ENCODE data around the gene PAK2.
"Not testable (repeated sequence)": the region's sequence is repeated elsewhere in the genome, so short reads cannot be mapped to it uniquely, and the experiment has no call there.

The PAK2 gene

GRCh38 chr3:196789885-196790359 lies 50.3 kb downstream of the PAK2 start:
- DNase-seq = no peak

- no peak for DNase-seq
These were observed 51.0 kb downstream of the PAK2 start for GRCh38 chr3:196790636-196791035.

- DNase-seq = no peak
These were observed 53.1 kb downstream of the PAK2 start for GRCh38 chr3:196792771-196793170.

- DNase-seq = no peak
These were observed 53.6 kb downstream of the PAK2 start for GRCh38 chr3:196793246-196793645.

- DNase-seq = no peak
These were observed 54.8 kb downstream of the PAK2 start for GRCh38 chr3:196794467-196794866.

- no peak for DNase-seq
These were observed 56.7 kb downstream of the PAK2 start for GRCh38 chr3:196796317-196796716.

- DNase-seq = no peak
These were observed 61.2 kb downstream of the PAK2 start for GRCh38 chr3:196800742-196801434.

- DNase-seq = no peak
These were observed 64.3 kb downstream of the PAK2 start for GRCh38 chr3:196803891-196804468.

GRCh38 chr3:196804773-196805172 lies 65.1 kb downstream of the PAK2 start:
- DNase-seq = no peak

GRCh38 chr3:196810963-196811581 lies 71.4 kb downstream of the PAK2 start:
- no peak for DNase-seq

- DNase-seq = no peak
These were observed 73.2 kb downstream of the PAK2 start for GRCh38 chr3:196812853-196813252.

GRCh38 chr3:196813903-196814302 lies 74.2 kb downstream of the PAK2 start:
- no peak for DNase-seq

- no peak for DNase-seq
These were observed 82.2 kb downstream of the PAK2 start for GRCh38 chr3:196821806-196822355.

GRCh38 chr3:196829651-196830050 lies 90.0 kb downstream of the PAK2 start:
- DNase-seq = not testable (repeated sequence)

GRCh38 chr3:196835086-196835485 lies 95.4 kb downstream of the PAK2 start:
- no peak for DNase-seq

GRCh38 chr3:196836626-196837025 lies 97.0 kb downstream of the PAK2 start:
- not testable (repeated sequence) for DNase-seq

GRCh38 chr3:196837819-196838420 lies 98.3 kb downstream of the PAK2 start:
- peak; percentile 67 to 70 for DNase-seq

- DNase-seq = not testable (repeated sequence)
These were observed 99.7 kb downstream of the PAK2 start for GRCh38 chr3:196839351-196839750.

GRCh38 chr3:196842567-196843434 lies 103.1 kb downstream of the PAK2 start:
- DNase-seq = no peak

GRCh38 chr3:196843435-196844110 lies 103.9 kb downstream of the PAK2 start:
- DNase-seq = no peak

Measured in stimulated activated CD4-positive, alpha-beta T cell treated with anti-CD3 and anti-CD28 coated beads, Interleukin-2, amount 100 ng/mL, for 48 hours (primary cell).